Fibroblast of skin of back (primary cell): Measurements from ENCODE around the gene MND1.
"Not testable (repeated sequence)": the region's sequence is repeated elsewhere in the genome, so short reads cannot be mapped to it uniquely, and the experiment has no call there.

Experiments used
- DNase-seq: peaks from one replicate; pipeline ENCODE4 v3.0.0-alpha.2; 2013

MND1 gene

DNA sequence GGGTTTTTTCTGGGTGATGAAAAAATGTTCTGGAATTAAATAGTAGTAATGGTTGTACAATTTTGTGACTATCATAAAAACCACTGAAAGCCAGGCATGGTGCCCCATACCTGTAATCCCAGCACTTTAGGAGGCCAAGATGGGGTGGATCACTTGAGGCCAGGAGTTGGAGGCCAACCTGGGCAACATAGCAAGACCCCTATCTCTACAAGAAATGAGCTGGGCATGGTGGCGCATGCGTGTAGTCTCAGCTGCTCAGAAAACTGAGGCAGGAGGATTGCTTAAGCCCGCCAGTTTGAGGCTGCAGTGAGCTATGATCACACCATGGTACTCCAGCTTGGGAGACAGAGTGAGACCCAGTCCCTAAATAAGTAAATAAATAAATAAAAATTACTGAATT lies 63.4 kb downstream of the MND1 start:
- no peak for DNase-seq

DNA sequence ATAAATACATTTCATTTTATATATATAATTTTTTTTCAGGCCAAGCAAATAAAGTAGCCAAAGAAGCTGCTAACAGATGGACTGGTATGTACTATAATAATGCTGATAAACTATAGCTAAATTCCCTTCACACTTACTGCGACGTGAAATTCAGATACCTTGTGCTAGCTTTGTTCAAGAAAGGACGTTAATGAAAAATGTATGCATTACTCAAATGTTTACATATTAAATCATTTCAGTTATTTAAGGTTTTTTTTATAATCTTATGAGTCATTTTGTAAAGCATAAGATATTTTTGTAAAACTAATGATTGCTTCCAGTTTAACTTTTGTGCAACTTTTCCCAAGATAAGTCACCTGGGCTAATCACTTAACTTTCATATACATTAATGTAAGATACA lies 64.4 kb downstream of the MND1 start:
- DNase-seq = peak; percentile 32

DNA sequence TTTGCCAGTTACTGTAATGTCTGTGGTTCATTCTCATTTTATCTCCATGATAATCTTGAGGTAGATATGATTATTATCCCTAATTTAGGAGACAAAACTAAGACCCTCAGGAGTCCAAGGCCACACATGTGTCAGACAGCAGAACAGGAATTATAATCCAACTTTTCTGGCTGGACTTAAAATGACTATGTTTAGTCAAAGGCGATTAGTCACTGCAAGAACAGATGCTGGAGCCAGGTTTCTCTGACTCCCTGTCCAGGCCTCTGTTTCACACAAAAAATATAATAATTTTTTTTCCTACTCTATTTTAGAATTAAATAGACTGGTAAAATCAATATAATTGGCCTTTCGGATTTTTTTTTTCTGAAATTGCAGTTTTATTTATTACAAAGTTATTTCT lies 64.9 kb downstream of the MND1 start:
- peak; percentile 77 for DNase-seq

DNA sequence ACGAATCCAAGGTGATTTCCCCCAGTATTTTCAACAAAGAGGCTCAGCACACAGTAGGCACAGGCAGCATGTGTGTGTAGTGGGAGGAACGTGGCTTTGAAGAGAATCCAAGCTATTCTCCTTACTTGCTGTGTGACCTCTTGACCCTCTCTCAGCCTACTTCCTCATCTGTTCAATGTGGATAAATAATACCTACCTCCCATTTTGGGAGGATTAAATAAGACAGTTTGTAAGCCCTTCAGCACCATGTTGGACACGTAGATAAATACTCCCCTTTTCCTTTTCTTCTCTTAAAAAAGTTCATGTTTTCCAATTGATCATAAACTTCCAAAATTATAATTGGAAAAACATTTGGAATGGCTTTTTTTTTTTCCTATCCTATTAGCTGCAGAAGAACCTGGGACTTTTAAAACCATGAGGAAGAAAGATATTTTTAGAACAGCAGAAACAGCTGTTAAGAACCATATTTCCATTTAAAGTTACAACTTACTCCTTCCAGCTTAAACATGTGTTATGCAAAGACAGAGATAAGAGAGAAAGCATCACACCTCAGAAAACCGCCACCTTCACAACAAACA lies 65.5 kb downstream of the MND1 start:
- no peak for DNase-seq

DNA sequence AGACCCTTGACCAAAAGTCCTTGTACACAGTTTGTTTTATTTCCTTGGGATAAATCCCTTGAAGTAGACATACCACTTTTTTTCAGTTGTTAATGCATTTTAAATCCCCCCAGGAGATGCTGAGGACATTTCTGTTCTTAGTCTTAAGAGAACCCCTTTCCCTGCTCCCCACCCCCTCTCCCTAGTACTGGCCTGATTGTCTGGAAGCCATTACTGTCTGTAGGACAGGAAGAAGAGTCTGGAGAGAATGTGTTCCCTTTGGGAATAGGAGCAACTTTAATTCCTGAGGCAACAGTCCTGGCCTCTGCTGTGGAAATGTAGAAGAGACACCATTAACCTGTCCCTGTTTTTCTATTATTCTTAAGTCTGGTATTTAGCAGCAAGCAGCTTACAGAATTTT lies 69.4 kb downstream of the MND1 start:
- DNase-seq = peak; percentile 44

DNA sequence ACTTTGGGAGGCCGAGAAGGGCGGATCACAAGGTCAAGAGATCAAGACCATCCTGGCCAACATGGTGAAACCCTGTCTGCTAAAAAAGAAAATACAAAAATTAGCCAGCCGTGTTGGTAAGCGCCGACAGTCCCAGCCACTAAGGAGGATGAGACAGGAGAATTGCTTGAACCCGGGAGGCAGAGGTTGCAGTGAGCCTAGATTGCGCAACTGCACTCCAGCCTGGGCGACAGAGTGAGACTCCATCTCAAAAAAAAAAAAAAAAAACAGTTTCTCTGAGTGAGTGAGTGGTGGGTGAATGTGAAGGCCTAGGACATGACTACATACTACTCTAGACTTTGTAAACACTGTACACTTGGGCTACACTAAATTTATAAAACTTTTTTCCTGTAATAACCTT lies 72.0 kb downstream of the MND1 start:
- DNase-seq = not testable (repeated sequence)

DNA sequence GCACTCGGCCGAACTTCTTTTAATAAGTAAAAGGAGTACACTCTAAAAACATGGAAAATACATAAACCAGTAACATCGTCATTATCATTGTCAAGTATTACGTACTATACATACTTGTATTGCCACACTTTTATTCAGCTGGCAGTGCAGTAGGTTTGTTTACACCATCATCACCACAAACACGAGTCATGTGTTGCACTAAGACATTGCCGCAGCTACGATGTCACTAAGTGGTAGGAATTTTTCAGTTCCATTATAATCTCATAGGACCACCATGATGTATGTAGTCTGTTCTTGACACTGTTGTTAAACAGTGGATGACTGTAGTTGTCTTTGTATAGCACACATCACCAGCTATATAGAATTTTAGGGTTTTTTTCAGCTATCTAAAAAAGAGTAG lies 73.6 kb downstream of the MND1 start:
- no peak for DNase-seq

DNA sequence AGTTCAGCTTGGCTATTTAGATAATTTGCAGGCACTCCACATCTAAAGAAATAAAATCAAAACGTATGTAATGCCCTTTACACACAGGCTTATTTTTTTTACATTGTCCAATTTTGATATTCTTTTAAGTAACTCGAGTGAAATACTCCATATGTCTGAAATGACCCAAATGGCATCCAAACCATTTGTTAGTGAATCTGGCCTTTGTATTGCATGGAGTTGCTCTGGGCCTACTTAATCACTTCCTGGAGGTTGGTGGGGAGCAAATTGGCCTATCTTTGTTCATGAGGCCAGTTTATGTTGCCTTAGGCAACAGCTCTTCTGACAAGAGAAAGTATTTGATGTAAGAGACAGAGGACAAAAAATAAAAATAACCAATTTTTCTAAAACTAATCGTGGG lies 74.1 kb downstream of the MND1 start:
- DNase-seq = peak; percentile 22

DNA sequence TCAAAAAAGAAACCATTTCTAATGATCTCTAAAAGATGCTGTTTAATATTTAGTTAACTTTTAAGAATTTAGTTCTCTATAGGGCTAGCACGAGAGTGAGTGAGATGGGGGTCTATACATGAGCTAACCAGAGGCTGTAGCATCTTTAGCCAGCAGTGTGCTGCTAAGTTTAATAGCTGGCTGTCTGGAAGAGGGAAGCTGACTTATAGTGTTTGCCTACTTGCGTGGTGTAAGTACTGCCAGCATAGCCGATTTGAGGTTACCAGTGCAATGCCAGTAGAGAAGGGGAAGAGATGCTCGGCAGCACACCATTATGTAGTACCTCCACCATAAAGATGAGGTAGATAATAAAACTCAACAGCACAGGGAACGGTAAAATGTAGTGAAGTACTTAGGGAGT lies 74.5 kb downstream of the MND1 start:
- no peak for DNase-seq

DNA sequence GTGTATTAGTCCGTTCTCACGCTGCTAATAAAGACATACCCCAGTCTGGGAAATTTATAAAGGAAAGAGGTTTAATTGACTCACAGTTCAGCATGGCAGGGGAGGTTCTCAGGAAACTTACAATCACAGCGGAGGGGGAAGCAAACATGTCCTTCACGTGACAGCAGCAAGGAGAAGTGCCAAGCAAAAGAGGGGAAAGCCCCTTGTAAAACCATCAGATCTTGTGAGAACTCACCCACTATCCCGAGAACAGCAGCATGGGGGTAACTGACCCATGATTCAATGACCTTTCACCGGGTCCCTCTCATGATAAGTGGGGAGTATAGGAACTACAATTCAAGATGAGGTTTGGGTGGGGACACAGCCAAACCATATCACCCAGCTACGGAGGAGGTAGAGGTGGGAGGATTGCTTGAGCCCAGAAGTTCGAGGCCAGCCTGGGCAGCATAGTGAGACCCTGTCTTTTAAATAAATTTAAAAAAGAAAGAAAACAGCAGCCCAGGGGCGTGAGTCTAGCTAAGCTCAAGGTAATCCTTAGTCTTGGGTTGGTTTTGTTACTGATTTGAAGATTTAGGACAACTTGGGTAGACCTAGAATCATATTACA lies 75.3 kb downstream of the MND1 start:
- no peak for DNase-seq

DNA sequence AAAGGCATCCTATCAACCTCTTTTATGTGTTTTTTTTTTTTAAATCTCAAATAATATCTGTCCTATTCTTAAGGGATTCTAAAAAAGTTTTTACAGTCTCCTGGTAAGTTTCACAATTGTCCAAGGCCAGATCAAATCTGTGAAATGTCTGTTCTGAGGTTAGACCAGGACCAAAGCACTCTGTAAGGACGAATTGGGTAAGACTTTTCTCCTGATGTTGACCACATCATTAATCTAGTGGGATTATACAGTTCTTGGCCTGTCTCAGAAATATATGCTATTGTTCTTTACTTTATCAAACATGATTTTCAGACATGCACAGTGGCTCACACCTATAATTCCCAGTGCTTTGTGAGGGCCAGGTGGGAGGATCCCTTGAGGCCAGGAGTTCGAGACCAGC lies 75.9 kb downstream of the MND1 start:
- DNase-seq = no peak

DNA sequence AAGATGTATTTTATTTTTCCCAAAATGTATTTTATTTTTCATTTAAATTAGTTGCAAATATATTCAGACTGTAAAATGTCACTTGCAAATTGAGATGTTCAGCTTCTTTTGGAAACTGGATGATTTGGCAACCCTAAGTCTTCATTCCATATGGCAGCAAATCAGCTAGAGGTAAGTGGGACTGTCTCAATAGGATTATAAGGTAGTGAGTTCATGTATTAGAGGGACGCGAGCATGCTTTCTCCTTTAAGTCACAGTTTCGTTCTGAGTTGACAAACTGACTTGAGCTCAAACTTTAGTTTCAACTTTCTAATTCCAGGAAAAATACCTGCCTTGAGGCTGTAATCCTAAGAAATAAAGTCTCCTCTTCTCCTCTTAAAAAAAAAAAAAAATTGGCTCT lies 77.5 kb downstream of the MND1 start:
- DNase-seq = no peak

DNA sequence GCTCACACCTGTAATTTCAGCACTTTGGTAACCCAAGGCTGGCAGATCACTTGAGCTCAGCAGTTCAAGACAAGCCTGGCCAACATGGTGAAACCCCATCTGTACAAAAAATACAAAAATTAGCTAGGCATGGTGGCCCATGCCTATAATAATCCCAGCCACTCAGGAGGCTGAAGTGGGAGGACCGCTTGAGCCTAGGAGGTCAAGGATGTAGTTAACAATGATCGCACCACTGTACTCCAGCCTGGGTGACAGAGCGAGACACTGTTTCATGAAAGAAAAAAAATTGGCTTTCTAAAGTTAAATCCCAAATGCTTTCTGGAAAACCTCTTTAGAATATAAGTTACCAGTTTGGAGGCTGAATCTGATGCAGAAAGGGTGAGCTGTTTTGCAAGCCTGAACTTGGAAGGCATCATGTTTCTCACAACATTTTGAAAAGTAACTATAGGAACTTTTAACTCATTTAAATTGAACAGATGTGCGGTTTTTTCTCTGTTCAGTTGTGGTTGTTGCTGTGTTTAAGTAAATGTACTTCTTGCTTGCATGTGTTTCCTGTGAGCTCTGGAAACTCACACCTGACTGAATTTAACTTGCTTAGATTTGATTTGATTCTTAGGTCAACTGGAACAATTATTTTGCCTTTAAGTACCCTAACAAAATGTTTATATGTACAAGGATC lies 81.9 kb downstream of the MND1 start:
- no peak for DNase-seq

DNA sequence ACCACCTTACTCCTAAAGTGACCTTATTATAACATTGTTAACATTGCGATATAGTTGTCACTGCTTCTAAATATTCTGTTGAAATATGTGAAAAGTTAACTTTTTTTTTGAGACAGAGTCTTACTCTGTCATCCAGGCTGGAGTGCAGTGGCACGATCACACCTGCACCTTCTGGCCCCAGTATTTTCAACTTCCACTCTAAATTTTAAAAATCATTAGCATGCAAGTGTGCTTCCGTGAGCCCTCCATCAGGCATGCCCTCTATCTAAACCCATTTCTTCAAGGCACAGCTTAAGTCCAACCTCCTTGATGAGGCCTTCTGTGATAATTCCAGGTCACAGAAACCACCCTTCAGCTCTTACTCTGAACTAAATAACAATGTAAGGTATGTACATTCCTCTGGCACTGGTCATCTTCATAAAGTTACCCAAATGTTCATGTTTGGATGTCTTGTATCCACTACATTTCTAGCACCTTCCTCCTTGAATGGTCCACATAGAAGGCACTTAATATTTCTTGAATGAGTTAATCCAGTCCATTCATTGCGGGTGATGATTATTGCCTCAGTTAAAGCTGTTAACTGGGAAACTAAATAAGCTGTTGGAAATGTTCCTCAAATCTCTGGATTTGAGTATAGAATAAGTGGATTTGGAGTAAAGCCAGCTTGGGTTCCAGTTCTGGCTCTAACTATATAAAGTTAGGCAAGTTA lies 83.0 kb downstream of the MND1 start:
- peak; percentile 51 for DNase-seq

DNA sequence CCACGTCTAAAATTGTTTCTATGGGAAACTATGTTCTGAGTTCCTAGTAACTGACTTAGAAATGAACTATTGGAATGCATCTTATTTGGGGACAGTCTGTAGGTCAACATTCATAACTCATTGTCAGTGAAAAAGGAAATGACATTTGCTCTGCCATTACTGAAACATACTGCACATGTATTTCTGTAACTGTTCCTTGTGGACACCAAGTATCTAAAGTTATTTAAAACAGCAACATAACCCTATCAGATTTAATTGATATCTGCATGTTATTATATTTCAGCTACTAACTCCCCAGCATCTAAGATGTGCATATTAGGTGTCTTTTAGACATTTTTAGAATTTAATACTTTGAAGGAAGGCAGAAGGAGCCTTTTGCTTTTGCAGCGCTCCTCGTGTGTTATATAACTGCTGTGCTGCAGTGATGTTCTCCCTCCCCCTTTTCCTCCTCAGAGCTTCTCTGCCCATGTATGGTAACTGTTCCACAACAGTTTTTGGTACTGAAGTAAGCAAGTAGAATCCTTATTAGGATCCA lies 84.5 kb downstream of the MND1 start:
- DNase-seq = no peak

DNA sequence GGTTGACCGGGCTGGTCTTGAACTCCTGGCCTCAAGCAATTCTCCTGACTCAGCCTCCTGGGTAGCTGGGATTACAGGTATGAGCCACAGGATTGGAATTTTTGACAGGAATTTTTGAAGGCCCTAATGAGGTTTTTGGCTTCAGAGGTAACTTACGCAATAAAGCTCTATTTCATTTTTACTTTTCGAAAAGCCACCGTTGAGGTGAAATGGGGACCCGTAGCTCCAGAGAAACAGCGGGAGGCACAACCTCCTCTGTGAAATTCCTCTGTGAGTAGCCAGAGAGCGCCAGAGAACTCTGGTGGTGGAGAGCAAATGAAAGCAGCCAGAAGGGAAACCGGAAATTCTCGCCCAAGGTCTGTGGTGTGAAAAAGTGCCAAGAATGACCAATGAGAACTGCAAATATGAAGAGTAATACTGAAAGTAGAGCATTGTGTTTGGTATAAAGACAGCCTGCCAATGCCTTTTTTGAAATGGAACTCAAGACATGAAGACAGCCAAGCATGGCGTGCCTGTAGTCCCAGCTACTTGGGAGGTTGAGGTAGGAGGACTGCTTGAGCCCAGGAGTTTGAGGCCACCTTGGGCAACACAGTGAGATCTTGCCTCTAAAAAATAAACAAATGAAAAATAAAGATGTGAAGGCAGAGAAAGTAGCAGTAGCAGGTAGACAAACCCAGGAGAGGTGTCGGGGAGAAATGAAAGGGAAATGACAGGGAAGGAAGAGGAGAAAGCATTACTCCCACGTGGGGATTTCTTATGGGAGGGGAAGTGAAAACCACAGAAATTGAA lies 88.7 kb downstream of the MND1 start:
- peak; percentile 76 for DNase-seq

DNA sequence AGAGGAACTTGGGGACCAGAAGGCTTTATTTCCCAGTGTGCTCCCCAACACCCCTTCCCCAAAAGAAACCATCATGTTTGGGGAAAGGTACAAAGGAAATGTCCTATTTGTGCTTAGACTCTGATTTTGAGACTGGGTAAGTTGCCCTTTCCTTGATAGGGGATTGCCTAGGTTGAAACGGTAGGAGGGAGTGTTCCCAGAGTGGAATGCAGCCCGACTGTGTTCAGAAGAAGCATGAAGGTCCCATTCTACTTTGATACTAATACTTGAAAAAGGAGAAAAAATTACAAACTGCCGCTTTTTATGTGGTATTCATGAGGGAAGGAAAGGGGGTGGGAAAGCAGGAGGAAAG lies 89.2 kb downstream of the MND1 start:
- no peak for DNase-seq

DNA sequence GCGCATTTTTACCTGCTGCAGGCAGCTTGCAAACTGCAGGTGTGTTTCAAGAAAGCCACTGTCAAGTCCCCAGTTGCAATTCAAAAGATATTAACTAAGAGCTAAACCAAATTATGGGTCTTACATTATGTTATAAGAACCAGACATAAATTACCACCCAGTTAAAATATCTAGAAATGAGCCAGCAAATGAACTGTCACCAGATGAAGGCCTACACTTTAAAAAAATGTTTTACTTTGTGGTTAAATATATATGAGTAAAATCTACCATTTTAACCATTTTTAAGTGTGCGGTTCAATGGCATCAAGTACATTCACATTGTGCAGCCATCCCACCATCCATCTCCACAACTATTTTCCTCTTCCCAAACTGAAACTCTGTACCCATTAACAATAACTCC lies 89.7 kb downstream of the MND1 start:
- DNase-seq = no peak

DNA sequence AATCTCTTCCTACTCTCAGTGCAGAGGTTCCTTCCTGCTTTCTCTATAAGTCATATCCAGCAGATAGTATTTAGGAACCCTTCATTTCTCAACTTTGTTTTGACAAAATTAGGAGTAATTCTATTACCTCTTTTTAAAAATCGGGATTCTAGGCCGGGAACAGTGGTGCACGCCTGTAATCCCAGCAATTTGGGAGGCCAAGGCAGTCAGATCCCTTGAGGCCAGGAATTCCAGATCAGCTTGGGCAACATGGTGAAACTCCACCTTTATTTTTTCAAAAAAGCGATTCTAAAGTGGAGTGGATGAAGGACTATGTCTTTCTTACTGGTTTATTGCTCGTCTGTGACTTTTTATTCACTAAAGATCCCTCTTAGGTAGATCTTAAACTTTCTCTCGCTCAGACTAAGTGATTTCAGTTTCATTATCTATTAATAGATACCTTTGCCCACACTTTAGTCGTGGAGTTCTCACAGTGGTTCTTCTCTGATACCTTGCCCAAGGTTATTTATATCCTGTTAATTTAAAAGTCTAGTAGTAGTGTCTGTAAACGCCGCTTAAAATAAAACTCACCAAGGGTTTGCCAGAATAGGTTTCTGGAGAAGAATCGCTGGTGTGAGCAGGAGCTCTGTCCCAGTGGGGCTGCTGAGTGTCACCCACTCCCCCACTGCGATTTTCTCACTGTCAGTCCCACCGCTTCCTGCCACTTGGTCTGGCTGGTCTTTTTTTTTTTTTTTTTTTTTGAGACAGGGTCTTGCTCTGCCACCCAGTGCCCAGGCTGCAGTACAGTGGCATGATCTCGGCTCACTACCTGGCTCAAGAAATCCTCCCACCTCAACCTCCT lies 94.6 kb downstream of the MND1 start:
- no peak for DNase-seq

DNA sequence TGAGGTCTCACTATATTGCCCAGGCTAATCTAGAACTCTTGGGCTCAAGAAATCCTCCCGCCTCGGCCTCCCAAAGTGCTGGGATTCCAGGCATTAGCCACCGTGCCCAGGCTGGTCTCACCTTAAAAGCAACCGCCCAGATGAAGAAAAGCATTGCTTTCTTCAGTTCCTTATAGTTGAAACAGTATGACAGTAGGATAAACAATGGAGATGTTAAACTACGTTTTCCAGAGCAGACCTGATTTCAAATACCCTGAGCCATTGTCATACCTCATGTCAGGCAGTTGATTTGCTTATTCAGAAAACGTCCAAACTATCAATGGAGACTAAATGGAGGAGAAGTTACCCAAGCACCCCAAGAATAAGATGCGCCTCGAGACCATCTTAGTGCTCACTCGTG lies 95.3 kb downstream of the MND1 start:
- DNase-seq = no peak

DNA sequence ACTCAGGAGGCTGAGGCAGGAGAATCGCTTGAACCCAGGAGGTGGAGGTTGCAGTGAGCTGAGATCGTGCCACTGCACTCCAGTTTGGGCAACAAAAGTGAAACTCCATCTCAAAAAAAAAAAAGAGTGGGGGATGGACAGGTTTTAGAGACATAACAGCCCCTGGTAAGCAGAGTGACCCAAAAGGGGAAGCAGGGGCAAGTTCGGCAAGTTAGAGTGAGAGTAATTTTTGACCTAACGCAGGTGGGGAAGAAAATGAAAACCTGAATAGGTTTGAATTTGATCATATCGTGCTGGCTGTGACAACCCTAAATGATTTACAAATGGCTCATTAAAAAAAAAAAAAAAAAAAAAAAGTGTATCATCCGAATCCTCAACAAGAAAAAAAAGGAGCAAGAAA lies 96.0 kb downstream of the MND1 start:
- DNase-seq = no peak
